Sciatic nerve (tissue), 2 donors: Measurements from ENCODE around the gene FAM20B. TPM values are rescaled to one million over a fixed set of nuclear protein-coding genes. Genes with fewer than 3 reads are reported as not detected.
"Not testable (repeated sequence)": the region's sequence is repeated elsewhere in the genome, so short reads cannot be mapped to it uniquely, and the experiment has no call there.

ENCODE experiments used
- ATAC-seq: fragments of 200-7000 bp; cut with Tn5 transposase; one replicate; pipeline ENCODE4 v1.9.1; 2020; ENCODE audit warnings: mild to moderate bottlenecking, moderate library complexity
- DNase-seq: peaks from one replicate; pipeline ENCODE4 v3.0.0-alpha.2; 2020; ENCODE audit warnings: low spot score
- intact Hi-C: fragments of 100-400 bp; cut with DNase I; formaldehyde crosslinking; loops from one replicate; pipeline ENCODE4 v1.14.2; 2022
- total RNA-seq: library from RNA; stranded (reverse); fragmentation: NEBNext Ultra II Directional; extraction: Animal tissue kit (Norgen Biotek cat#: 25700); gene quantifications from one replicate; pipeline ENCODE4 v1.2.1, GENCODE V29; 2021
- donor health status: DM: no; HTN: no; CAD: no.
- donor health status: DM: no; HTN: no; CAD: no.

FAM20B gene
- total RNA-seq, 1 donor from 2014 or later: 81.2 TPM

GRCh38 chr1:179017383-179018326, 8.0 kb upstream of the FAM20B start:
- ATAC-seq: no peak
- DNase-seq: no peak
- intact Hi-C loops: loop anchor here (5.0 kb wide), 1 partner anchor 1050 kb away; no protein-coding TSS in a partner anchor

- ATAC-seq: no peak
- intact Hi-C loops: no loop called here
- DNase-seq: no peak
Measured at GRCh38 chr1:179021873-179022272, 3.8 kb upstream of the FAM20B start.

- DNase-seq (no peak), ATAC-seq (no peak)
- intact Hi-C loops: no loop called here
Measured at GRCh38 chr1:179023946-179024650, 1.6 kb upstream of the FAM20B start.

GRCh38 chr1:179025975-179026812, 500 bp downstream of the FAM20B start:
- ATAC-seq (peak; percentile 60), DNase-seq (peak; percentile 75)
- intact Hi-C loops: no loop called here

- intact Hi-C loops: no loop called here
- ATAC-seq (no peak), DNase-seq (no peak)
Measured at GRCh38 chr1:179026813-179027669, 1.3 kb downstream of the FAM20B start.

- intact Hi-C loops: no loop called here
Measured at GRCh38 chr1:179029321-179029759, 3.6 kb downstream of the FAM20B start.

GRCh38 chr1:179030130-179030529, 4.4 kb downstream of the FAM20B start:
- no peak for ATAC-seq
- no peak for DNase-seq
- intact Hi-C loops: no loop called here

More at GRCh38 chr1:179029321-179029759, 3.6 kb downstream of the FAM20B start:
- DNase-seq (no peak), ATAC-seq (no peak)

- DNase-seq (no peak), ATAC-seq (no peak)
- intact Hi-C loops: no loop called here
Measured at GRCh38 chr1:179030683-179031082, 5.0 kb downstream of the FAM20B start.

- no peak for DNase-seq
- no peak for ATAC-seq
- intact Hi-C loops: no loop called here
Measured at GRCh38 chr1:179031284-179031683, 5.6 kb downstream of the FAM20B start.

- intact Hi-C loops: no loop called here
- no peak for DNase-seq
- no peak for ATAC-seq
Measured at GRCh38 chr1:179031855-179032513, 6.3 kb downstream of the FAM20B start.

GRCh38 chr1:179034720-179035119, 9.0 kb downstream of the FAM20B start:
- ATAC-seq: no peak
- intact Hi-C loops: no loop called here
- DNase-seq: no peak

GRCh38 chr1:179036844-179037465, 11.3 kb downstream of the FAM20B start:
- ATAC-seq (no peak), DNase-seq (no peak)
- intact Hi-C loops: no loop called here

- ATAC-seq: no peak
- intact Hi-C loops: no loop called here
- no peak for DNase-seq
Measured at GRCh38 chr1:179038528-179039281, 13.0 kb downstream of the FAM20B start.

- DNase-seq, intact Hi-C loops, ATAC-seq: not testable (repeated sequence)
Measured at GRCh38 chr1:179039502-179040174, 13.9 kb downstream of the FAM20B start.

- DNase-seq, intact Hi-C loops, ATAC-seq: not testable (repeated sequence)
Measured at GRCh38 chr1:179040175-179040551, 14.5 kb downstream of the FAM20B start.

- intact Hi-C loops: no loop called here
- ATAC-seq: no peak
Measured at GRCh38 chr1:179042087-179042486, 16.4 kb downstream of the FAM20B start.

More at GRCh38 chr1:179042087-179042486, 16.4 kb downstream of the FAM20B start:
- no peak for DNase-seq
